HCT116 (cell line): ENCODE measurements around the gene P2RX1. TPM values are rescaled to one million over a fixed set of nuclear protein-coding genes. Genes with fewer than 3 reads are reported as not detected.

Experiments
- ATAC-seq: fragments of 200-7000 bp; cut with Tn5 transposase; 2 replicates; pipeline ENCODE4 v1.9.1; 2020; ENCODE audit warnings: mild to moderate bottlenecking, moderate library complexity
- BruUV-seq: library from RNA; stranded (reverse); fragments of 400-500 nt; replicated peaks from 2 replicates; lab custom pipeline; 2021; lab: Mats Ljungman, UMichigan
- CTCF ChIA-PET: fragments of 300-600 bp; sonication (Branson Sonifier 250); formaldehyde crosslinking; loops from one replicate; lab custom pipeline; 2021; ENCODE audit warnings: antibody characterized with exemption; lab: Charles Lee
- POLR2A ChIA-PET: fragments of 300-600, 350-600 bp; sonication (Branson Sonifier 250); formaldehyde crosslinking; loops from one replicate; lab custom pipeline; 2021; ENCODE audit warnings: antibody characterized with exemption; lab: Charles Lee
- RAD21 ChIA-PET, 2 experiments: fragments of 300-600 bp; sonication (Branson Sonifier 250); formaldehyde crosslinking; loops; one replicate each; lab custom pipeline; 2023; ENCODE audit warnings: low total read pairs in 2 of 2; ENCODE audit not compliant: uncharacterized antibody in 2 of 2, unreplicated experiment in 2 of 2, low non-redundant PET in 1 of 2; lab: Charles Lee
- DNase-seq: peaks from one replicate; pipeline ENCODE4 v3.0.0-alpha.2; 2010; ENCODE audit warnings: low read depth, low spot score
- H2AFZ ChIP-seq: fragments of 200-600 bp; shearing (Covaris generic), sonication (generic); 2 replicates; pipeline ENCODE4 v1.6.1; 2017; ENCODE audit warnings: low read depth, mixed run types, mixed read lengths, antibody characterized with exemption, low read length; ENCODE audit not compliant: poor library complexity, severe bottlenecking
- H3K27ac ChIP-seq: 2 replicates; pipeline ENCODE4 v1.5.1; 2012; ENCODE audit warnings: low read depth, low read length
- H3K27me3 ChIP-seq: fragments of 200-600 bp; sonication (generic); 2 replicates; pipeline ENCODE4 v1.6.1; 2016; ENCODE audit warnings: mixed run types, low read length, mixed read lengths; ENCODE audit not compliant: insufficient read depth
- H3K36me3 ChIP-seq, 2 experiments: fragments of 200-500 bp in 1 of 2; fragments of 200-600 bp in 1 of 2; sonication (Bioruptor generic) in 1 of 2; sonication (generic) in 1 of 2; 2 replicates each; pipeline versions ENCODE4 v1.5.1 to v1.6.1; 2014 to 2016; ENCODE audit warnings: low read length in 2 of 2, inconsistent platforms in 1 of 2, mixed read lengths in 1 of 2, mixed run types in 1 of 2; ENCODE audit not compliant: insufficient read depth in 2 of 2, control insufficient read depth in 1 of 2
- H3K4me1 ChIP-seq, 2 experiments: fragments of 200-600 bp in 1 of 2; sonication (generic) in 1 of 2; 2 replicates each; pipeline versions ENCODE4 v1.5.1 to v1.6.1; 2012 to 2017; ENCODE audit warnings: low read length in 2 of 2, inconsistent platforms in 1 of 2, mild to moderate bottlenecking in 1 of 2, mixed read lengths in 1 of 2, mixed run types in 1 of 2, moderate library complexity in 1 of 2; ENCODE audit not compliant: insufficient read depth in 2 of 2, control insufficient read depth in 1 of 2
- H3K4me2 ChIP-seq: fragments of 200-600 bp; sonication (generic); 2 replicates; pipeline ENCODE4 v1.6.1; 2017; ENCODE audit warnings: mixed run types, low read length, mixed read lengths
- H3K4me3 ChIP-seq, 2 experiments: fragments of 200-600 bp in 1 of 2; sonication (generic) in 1 of 2; replicated peaks in 1 of 2; 2 replicates each; pipeline ENCODE4 v1.5.1; 2011 to 2016; ENCODE audit warnings: low read length in 2 of 2, control low read depth in 1 of 2, low read depth in 1 of 2, mild to moderate bottlenecking in 1 of 2, mixed read lengths in 1 of 2, mixed run types in 1 of 2
- H3K79me2 ChIP-seq: fragments of 200-600 bp; sonication (generic); 2 replicates; pipeline ENCODE4 v1.6.1; 2017; ENCODE audit warnings: mild to moderate bottlenecking, mixed run types, low read length, moderate library complexity, mixed read lengths; ENCODE audit not compliant: insufficient read depth
- H3K9ac ChIP-seq: fragments of 200-600 bp; sonication (generic); 2 replicates; pipeline ENCODE4 v1.6.1; 2016; ENCODE audit warnings: low read length, mixed read lengths
- H3K9me2 ChIP-seq: fragments of 200-600 bp; sonication (generic), shearing (Covaris generic); 2 replicates; pipeline ENCODE4 v1.6.1; 2017; ENCODE audit warnings: mixed run types, mild to moderate bottlenecking, moderate library complexity; ENCODE audit not compliant: insufficient read depth
- H3K9me3 ChIP-seq, 2 experiments: fragments of 200-500 bp in 1 of 2; fragments of 200-600 bp in 1 of 2; sonication (Bioruptor generic) in 1 of 2; sonication (generic) in 1 of 2; 2 replicates each; pipeline ENCODE4 v1.6.1; 2014 to 2017; ENCODE audit warnings: low read length in 2 of 2, mixed read lengths in 2 of 2, inconsistent platforms in 1 of 2, low read depth in 1 of 2, mild to moderate bottlenecking in 1 of 2, mixed run types in 1 of 2, moderate library complexity in 1 of 2; ENCODE audit not compliant: control insufficient read depth in 1 of 2, insufficient read depth in 1 of 2
- H4K20me1 ChIP-seq: fragments of 200-600 bp; sonication (generic), shearing (Covaris generic); 2 replicates; pipeline ENCODE4 v1.6.1; 2017; ENCODE audit warnings: mixed run types, mild to moderate bottlenecking, moderate library complexity; ENCODE audit not compliant: insufficient read depth
- ATF3 ChIP-seq: IDR thresholded peaks from 2 replicates; pipeline ENCODE4 v1.6.1; 2012
- CBX3 ChIP-seq: IDR thresholded peaks from 2 replicates; pipeline ENCODE4 v1.6.1; 2012; ENCODE audit warnings: low read depth
- CEBPB ChIP-seq: IDR thresholded peaks from 2 replicates; pipeline ENCODE4 v1.6.1; 2012; ENCODE audit warnings: low read depth
- ELF1 ChIP-seq: IDR thresholded peaks from 2 replicates; pipeline ENCODE4 v1.6.1; 2012; ENCODE audit warnings: low read depth, borderline replicate concordance
- EZH2 ChIP-seq: fragments of 200-600 bp; sonication (generic); IDR thresholded peaks from 2 replicates; pipeline ENCODE4 v1.6.1; 2017; ENCODE audit warnings: antibody characterized with exemption, mixed run types
- EZH2phosphoT487 ChIP-seq: fragments of 200-600 bp; IDR thresholded peaks from 2 replicates; pipeline ENCODE4 v1.6.1; 2018; ENCODE audit warnings: antibody characterized with exemption, borderline replicate concordance
- FOSL1 ChIP-seq: IDR thresholded peaks from 2 replicates; pipeline ENCODE4 v1.6.1; 2012; ENCODE audit warnings: low read depth
- JUND ChIP-seq: IDR thresholded peaks from 2 replicates; pipeline ENCODE4 v1.6.1; 2012
- MAX ChIP-seq: IDR thresholded peaks from 2 replicates; pipeline ENCODE4 v1.6.1; 2012
- POLR2A ChIP-seq: IDR thresholded peaks from 2 replicates; pipeline ENCODE4 v1.7.0; 2011; ENCODE audit warnings: borderline replicate concordance; ENCODE audit not compliant: insufficient read depth, insufficient read length; ENCODE audit errors: extremely low read depth
- POLR2AphosphoS5 ChIP-seq: IDR thresholded peaks from 2 replicates; pipeline ENCODE4 v1.6.1; 2011; ENCODE audit warnings: mild to moderate bottlenecking, low read depth, low read length, moderate library complexity
- RAD21 ChIP-seq: IDR thresholded peaks from 2 replicates; pipeline ENCODE4 v1.6.1; 2012; ENCODE audit warnings: low read depth, mild to moderate bottlenecking
- REST ChIP-seq: IDR thresholded peaks from 2 replicates; pipeline ENCODE4 v1.6.1; 2012; ENCODE audit warnings: low read depth
- SIN3A ChIP-seq: IDR thresholded peaks from 2 replicates; pipeline ENCODE4 v1.6.1; 2012; ENCODE audit warnings: low read depth
- SP1 ChIP-seq: IDR thresholded peaks from 2 replicates; pipeline ENCODE4 v1.6.1; 2012; ENCODE audit warnings: low read depth
- SRF ChIP-seq: IDR thresholded peaks from 2 replicates; pipeline ENCODE4 v1.6.1; 2012; ENCODE audit warnings: low read depth
- TCF7L2 ChIP-seq: IDR thresholded peaks from 2 replicates; pipeline ENCODE4 v1.7.0; 2011; ENCODE audit warnings: borderline replicate concordance, inconsistent platforms; ENCODE audit not compliant: insufficient read depth, insufficient read length; ENCODE audit errors: extremely low read depth
- YY1 ChIP-seq: IDR thresholded peaks from 2 replicates; pipeline ENCODE4 v1.6.1; 2011; ENCODE audit warnings: low read length, low read depth, moderate library complexity, mild to moderate bottlenecking; ENCODE audit not compliant: insufficient replicate concordance; ENCODE audit errors: extremely low read depth
- ZBTB33 ChIP-seq: IDR thresholded peaks from 2 replicates; pipeline ENCODE4 v1.6.1; 2011; ENCODE audit warnings: mild to moderate bottlenecking, low read length, moderate library complexity; ENCODE audit not compliant: insufficient replicate concordance; ENCODE audit errors: extremely low read depth
- ZFX ChIP-seq: fragments of 450-650 bp; IDR thresholded peaks from 2 replicates; pipeline ENCODE4 v1.6.1; 2017
- intact Hi-C: fragments of 100-400 bp; cut with micrococcal nuclease; formaldehyde crosslinking; loops from 2 replicates; pipeline ENCODE4 v1.10.0; 2022
- total RNA-seq: library from RNA; stranded (reverse); gene quantifications from one replicate; pipeline ENCODE4 v1.2.1, GENCODE V29; 2021; ENCODE audit not compliant: unreplicated experiment

The P2RX1 gene
- total RNA-seq, 1 experiment from 2014 or later: not detected

GRCh38 chr17:3960764-3961163 lies 44.5 kb upstream of the P2RX1 start (continued):
- TF ChIP-seq RAD21 (no peak), EZH2phosphoT487 (no peak), SRF (no peak), SP1 (no peak), POLR2A (no peak), ATF3 (no peak), REST (no peak), YY1 (no peak), ZFX (no peak)

- RAD21 ChIA-PET: no interaction called here
- CTCF ChIA-PET: no interaction called here
- no peaks in the 10 kb centered on the region for H4K20me1 ChIP-seq
- no peak overlapping the region for H3K4me3 ChIP-seq
- H2AFZ ChIP-seq: no peak overlapping the region
- H3K9me3 ChIP-seq: no peaks in the 10 kb centered on the region
- DNase-seq (no peak), ATAC-seq (no peak)
- peak overlapping the region; percentile 71 for H3K4me2 ChIP-seq
- H3K9ac ChIP-seq: peak overlapping the region; percentile 36; the same call in 1 of the 2 replicates
- peak overlapping the region; percentile 59; the same call in 1 of the 2 replicates for H3K27ac ChIP-seq
- H3K36me3 ChIP-seq: no peaks in the 10 kb centered on the region
- intact Hi-C loops: no loop called here
- H3K27me3 ChIP-seq: no peaks in the 10 kb centered on the region
- no TSS peak for BruUV-seq
- POLR2A ChIA-PET: interaction anchor here (0.8 kb wide), 1 partner anchor 41 kb away, joined by 3 read pairs; no protein-coding TSS in a partner anchor
- H3K9me2 ChIP-seq: no peaks in the 10 kb centered on the region
- H3K79me2 ChIP-seq: no peaks in the 10 kb centered on the region
- H3K4me1 ChIP-seq: peaks cover 15 to 34% of the 10 kb centered on the region in 2 experiments
- TF ChIP-seq FOSL1 (no peak), SIN3A (no peak), POLR2A (no peak), ZBTB33 (no peak), TCF7L2 (no peak), CBX3 (no peak), CEBPB (no peak), ELF1 (no peak), MAX (no peak), EZH2 (no peak), JUND (no peak), POLR2AphosphoS5 (no peak), EZH2phosphoT487 (no peak), SP1 (no peak), ATF3 (no peak)
Measured at GRCh38 chr17:3959921-3960601, 43.8 kb upstream of the P2RX1 start.
